ENCODE measurements around the gene BRI3BP. TPM values are rescaled to one million over a fixed set of nuclear protein-coding genes. Genes with fewer than 3 reads are reported as not detected.

The BRI3BP gene
- total RNA-seq, 2 donors from 2014 or later: 4.3 to 4.4 TPM

DNA sequence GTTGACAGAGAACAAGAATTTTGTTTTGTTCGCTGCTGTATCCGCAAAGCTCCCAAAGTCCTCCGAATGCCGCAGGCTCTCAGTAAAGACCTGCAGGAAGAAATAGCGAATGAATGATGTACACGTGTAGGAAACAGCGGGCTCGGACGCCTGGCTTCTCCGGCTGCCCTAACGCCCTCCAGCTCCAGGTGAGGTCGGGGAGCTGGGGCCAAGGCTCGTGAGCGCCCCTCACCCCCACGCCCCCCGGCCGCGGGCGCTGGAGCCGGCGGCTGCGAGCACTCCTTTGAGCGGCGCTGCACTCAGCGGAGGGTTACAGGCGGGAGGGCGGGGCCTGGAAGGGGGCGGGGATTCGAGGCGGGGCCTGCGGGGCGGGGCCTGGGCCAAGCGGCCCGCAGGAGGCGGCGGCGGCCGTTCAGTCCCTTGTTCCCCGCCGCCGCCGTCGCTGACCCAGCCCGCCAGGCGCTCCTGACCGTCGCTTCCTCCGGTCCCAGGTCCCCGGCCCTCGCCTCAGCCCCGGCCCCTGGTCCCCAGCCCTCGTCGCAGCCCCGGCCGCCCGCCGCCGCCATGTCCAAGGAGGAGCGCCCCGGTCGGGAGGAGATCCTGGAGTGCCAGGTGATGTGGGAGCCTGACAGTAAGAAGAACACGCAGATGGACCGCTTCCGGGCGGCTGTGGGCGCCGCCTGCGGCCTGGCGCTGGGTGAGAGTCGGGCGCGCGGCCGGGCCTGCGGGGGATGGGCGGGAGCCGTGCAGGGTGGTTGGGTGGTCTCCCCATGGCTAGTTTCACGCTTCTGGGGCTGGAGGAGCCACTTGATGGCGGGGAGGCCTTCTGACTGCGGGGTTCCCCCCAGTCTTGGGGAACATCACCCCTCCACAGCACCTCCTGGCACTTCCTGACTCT lies 71.8 kb downstream of the BRI3BP start, which contains the start of gene AACS:
Gene AACS (plus strand): TSS at position 415 of the 898 bp plus-strand sequence. CDS start 150 bp downstream, at position 565.
- TF ChIP-seq, protein P1, sequence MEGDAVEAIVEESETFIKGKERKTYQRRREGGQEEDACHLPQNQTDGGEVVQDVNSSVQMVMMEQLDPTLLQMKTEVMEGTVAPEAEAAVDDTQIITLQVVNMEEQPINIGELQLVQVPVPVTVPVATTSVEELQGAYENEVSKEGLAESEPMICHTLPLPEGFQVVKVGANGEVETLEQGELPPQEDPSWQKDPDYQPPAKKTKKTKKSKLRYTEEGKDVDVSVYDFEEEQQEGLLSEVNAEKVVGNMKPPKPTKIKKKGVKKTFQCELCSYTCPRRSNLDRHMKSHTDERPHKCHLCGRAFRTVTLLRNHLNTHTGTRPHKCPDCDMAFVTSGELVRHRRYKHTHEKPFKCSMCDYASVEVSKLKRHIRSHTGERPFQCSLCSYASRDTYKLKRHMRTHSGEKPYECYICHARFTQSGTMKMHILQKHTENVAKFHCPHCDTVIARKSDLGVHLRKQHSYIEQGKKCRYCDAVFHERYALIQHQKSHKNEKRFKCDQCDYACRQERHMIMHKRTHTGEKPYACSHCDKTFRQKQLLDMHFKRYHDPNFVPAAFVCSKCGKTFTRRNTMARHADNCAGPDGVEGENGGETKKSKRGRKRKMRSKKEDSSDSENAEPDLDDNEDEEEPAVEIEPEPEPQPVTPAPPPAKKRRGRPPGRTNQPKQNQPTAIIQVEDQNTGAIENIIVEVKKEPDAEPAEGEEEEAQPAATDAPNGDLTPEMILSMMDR (IDR thresholded peaks at IDR 0.05): no peak
- H3K36me3 ChIP-seq: no peaks in the 10 kb centered on the region
- H3K27ac ChIP-seq: no peak within 1 kb of the TSS
- H3K27me3 ChIP-seq (replicated peaks; ENCODE audit: insufficient read depth): no peaks in the 10 kb centered on the region
- peaks cover 11 to 25% of the 10 kb centered on the region in 2 donors for H3K4me1 ChIP-seq (ENCODE audit: control insufficient read depth in 1 of 2, low read depth in 2 of 2)
- peak within 1 kb of the TSS; percentile 89 for H3K4me3 ChIP-seq
- DNase-seq (ENCODE audit: low spot score) (peak; percentile 25), ATAC-seq (ENCODE audit: insufficient number of reproducible peaks, low FRiP score, low read depth) (peak; percentile 71)
- no peaks in the 10 kb centered on the region for H3K9me3 ChIP-seq

DNA sequence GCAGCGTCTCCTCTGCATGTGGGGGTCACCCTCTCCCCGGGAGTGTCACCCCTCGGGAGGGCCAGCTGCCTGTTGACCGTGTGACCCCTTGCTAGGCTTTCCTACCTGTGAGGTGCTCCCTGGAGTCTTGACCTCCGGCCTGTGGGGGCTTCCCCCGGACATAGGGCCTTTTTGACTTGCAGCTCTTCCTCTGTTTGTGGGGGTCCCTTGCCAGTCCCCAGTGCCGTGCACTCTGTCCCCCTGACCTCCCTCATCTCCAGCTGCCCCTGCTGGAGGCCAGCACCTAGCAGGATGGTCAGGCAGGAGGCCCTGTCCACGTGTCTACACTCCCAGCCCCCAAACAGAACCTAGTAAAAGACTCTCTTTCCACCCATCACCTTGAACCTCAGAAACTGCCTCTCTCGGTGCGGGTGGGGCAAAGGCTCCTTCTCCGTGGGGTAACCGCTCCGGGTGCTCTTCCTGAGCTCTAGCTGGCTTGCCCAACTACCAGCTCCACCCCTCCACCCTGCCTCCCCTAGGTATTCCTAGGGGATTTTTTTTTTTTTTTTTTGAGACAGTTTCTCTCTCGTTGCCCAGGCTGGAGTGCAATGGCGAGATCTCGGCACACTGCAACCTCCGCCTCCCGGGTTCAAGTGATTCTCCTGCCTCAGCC lies 72.6 kb downstream of the BRI3BP start:
- Histone ChIP-seq H3K27ac (no peak overlapping the region), H3K36me3 (no peaks in the 10 kb centered on the region), H3K9me3 (no peaks in the 10 kb centered on the region), H3K4me1 (ENCODE audit: control insufficient read depth in 1 of 2, low read depth in 2 of 2) (peaks cover 11 to 25% of the 10 kb centered on the region in 2 donors), H3K4me3 (peak overlapping the region; percentile 89), H3K27me3 (replicated peaks; ENCODE audit: insufficient read depth) (no peaks in the 10 kb centered on the region)
- ATAC-seq (ENCODE audit: insufficient number of reproducible peaks, low FRiP score, low read depth) (no peak), DNase-seq (ENCODE audit: low spot score) (no peak)
- TF ChIP-seq, protein P1 (IDR thresholded peaks at IDR 0.05): no peak

DNA sequence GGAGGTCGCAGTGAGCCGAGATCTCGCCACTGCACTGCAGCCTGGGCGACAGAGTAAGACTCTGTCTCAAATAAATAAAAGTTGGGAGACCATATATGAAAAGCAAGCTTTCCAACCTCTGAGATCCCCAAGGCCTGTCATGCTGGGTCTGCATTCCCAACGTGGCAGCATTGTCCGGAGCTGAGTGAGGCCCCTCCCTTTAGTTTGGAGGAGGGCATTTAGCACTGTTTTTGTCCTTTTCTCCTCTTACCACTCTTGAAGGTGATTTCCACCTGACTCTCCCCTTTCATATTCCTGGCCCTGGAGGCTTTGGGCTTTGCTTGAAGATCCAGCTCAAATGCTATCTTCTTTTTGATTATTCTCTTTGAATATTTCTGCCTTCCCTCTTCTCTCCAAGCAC lies 74.9 kb downstream of the BRI3BP start:
- no peak overlapping the region for H3K4me3 ChIP-seq
- TF ChIP-seq, protein P1 (IDR thresholded peaks at IDR 0.05): no peak
- H3K9me3 ChIP-seq: no peaks in the 10 kb centered on the region
- no peak for DNase-seq (ENCODE audit: low spot score)
- H3K27me3 ChIP-seq (replicated peaks; ENCODE audit: insufficient read depth): no peaks in the 10 kb centered on the region
- no peak for ATAC-seq (ENCODE audit: insufficient number of reproducible peaks, low FRiP score, low read depth)
- H3K4me1 ChIP-seq (ENCODE audit: control insufficient read depth in 1 of 2, low read depth in 2 of 2): peaks cover 11 to 25% of the 10 kb centered on the region in 2 donors
- H3K27ac ChIP-seq: no peak overlapping the region
- H3K36me3 ChIP-seq: no peaks in the 10 kb centered on the region

DNA sequence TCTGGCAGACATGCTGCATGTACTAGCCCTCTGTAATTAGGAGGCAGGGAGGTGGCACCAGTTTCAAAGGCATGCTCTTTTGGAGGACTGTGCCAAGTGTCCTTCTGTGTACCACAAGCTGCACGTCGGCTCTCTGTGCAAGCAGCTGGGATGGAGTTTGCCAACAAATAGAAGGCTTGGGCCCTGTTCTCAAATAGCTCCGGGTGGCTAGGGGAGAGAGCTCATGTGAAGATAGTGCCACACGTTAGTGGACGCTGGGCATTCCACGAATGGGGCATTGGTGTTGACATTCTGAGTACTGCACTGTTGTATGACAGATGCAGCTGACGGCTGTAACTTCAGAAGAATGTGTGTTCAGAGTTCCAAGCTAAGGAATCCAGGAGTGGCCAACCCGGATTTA lies 76.2 kb downstream of the BRI3BP start:
- DNase-seq (ENCODE audit: low spot score) (no peak), ATAC-seq (ENCODE audit: insufficient number of reproducible peaks, low FRiP score, low read depth) (no peak)
- Histone ChIP-seq H3K9me3 (no peaks in the 10 kb centered on the region), H3K36me3 (no peaks in the 10 kb centered on the region), H3K4me3 (no peak overlapping the region), H3K27ac (no peak overlapping the region), H3K27me3 (replicated peaks; ENCODE audit: insufficient read depth) (no peaks in the 10 kb centered on the region), H3K4me1 (ENCODE audit: control insufficient read depth in 1 of 2, low read depth in 2 of 2) (peaks cover 8 to 21% of the 10 kb centered on the region in 2 donors)
- TF ChIP-seq, protein P1 (IDR thresholded peaks at IDR 0.05): no peak

DNA sequence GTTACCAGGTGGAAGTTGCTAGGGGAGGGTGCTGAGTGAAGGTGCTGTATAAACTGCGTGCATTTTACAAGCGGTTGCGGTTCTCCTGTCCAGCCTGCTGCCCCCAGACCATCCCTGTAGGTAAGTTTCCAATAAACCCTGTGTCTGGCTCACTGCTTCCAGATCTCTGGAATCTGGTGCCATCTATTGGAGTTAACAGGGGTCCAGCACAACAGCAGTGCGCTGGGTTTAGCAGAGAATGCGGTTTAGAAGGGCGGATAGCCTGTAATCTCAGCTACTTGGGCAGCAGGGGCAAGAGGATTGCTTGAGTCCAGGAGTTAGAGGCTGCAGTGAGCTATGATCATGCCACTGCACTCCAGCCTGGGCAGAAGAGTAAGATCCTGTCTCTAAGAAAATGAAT lies 76.7 kb downstream of the BRI3BP start:
- TF ChIP-seq, protein P1 (IDR thresholded peaks at IDR 0.05): no peak
- Histone ChIP-seq H3K36me3 (no peaks in the 10 kb centered on the region), H3K4me1 (ENCODE audit: control insufficient read depth in 1 of 2, low read depth in 2 of 2) (peaks cover 5 to 19% of the 10 kb centered on the region in 2 donors), H3K27me3 (replicated peaks; ENCODE audit: insufficient read depth) (no peaks in the 10 kb centered on the region), H3K9me3 (no peaks in the 10 kb centered on the region), H3K4me3 (no peak overlapping the region), H3K27ac (no peak overlapping the region)
- no peak for DNase-seq (ENCODE audit: low spot score)
- no peak for ATAC-seq (ENCODE audit: insufficient number of reproducible peaks, low FRiP score, low read depth)

All from thoracic aorta (tissue), 2 donors.